T-helper 2 cell treated with Interferon-gamma antibody and Interleukin-4, amounts not matched to agents 5 μg/mL and 100 μg/mL, for 36 hours (primary cell): ENCODE results near the gene C2orf76.
"Not testable (repeated sequence)": the region's sequence is repeated elsewhere in the genome, so short reads cannot be mapped to it uniquely, and the experiment has no call there.

Source experiments
- DNase-seq: peaks from one replicate; pipeline ENCODE4 v3.0.0; 2021; ENCODE audit warnings: low spot score
- H3K27ac Mint-ChIP-seq: one replicate; pipeline ENCODE4 v1.8.0; 2021; ENCODE audit warnings: mild to moderate bottlenecking, mixed read lengths
- H3K27me3 Mint-ChIP-seq: one replicate; pipeline ENCODE4 v1.8.0; 2021; ENCODE audit warnings: low read depth, mixed read lengths
- H3K36me3 Mint-ChIP-seq: one replicate; pipeline ENCODE4 v1.8.0; 2021; ENCODE audit warnings: low read depth, mixed read lengths
- H3K4me1 Mint-ChIP-seq: one replicate; pipeline ENCODE4 v1.8.0; 2021; ENCODE audit warnings: low read depth, mixed read lengths
- H3K4me3 Mint-ChIP-seq: one replicate; pipeline ENCODE4 v1.8.0; 2022; ENCODE audit warnings: mild to moderate bottlenecking, moderate library complexity, mixed read lengths
- H3K9me3 Mint-ChIP-seq: one replicate; pipeline ENCODE4 v1.8.0; 2021; ENCODE audit warnings: mixed read lengths

Gene C2orf76

DNA sequence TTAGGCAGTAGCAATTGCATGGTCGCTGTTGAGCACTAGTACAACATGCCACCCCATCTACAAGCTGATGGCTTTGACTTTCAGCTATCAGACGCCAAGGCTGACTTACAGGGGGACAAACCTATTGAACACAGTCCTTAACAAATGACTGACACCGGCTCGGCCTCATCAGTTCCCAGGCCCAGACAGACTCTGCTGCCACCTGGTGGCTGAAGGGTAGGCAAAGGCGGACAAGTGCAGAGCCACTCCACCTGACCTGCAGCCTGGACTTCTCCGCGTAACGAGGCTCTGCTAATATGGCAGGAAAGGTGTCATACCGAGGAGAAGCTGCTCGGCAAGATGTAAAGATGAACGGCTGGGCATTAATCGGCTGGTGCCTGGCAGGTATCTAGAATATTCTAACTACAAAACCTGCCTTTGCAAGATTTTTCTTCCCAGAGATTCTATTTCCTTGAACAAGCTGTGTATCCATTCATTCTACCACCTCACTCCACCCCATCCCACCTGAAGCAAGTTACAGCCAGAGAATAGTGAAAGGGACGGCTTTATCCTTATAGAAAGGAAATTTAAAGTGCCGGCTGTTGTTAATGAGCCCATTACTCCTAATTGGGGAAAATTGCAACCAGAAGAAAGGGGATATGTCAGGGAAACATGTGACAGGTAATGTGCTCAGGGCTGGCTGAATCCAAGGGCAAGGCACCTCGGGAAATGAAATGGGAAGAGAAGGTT, 75.6 kb downstream of the C2orf76 start:
- H3K27me3 Mint-ChIP-seq = no peaks in the 10 kb centered on the region
- H3K27ac Mint-ChIP-seq = no peak overlapping the region
- H3K9me3 Mint-ChIP-seq = no peaks in the 10 kb centered on the region
- DNase-seq = peak; percentile 39
- H3K4me1 Mint-ChIP-seq = no peaks in the 10 kb centered on the region
- no peak overlapping the region for H3K4me3 Mint-ChIP-seq
- no peaks in the 10 kb centered on the region for H3K36me3 Mint-ChIP-seq

DNA sequence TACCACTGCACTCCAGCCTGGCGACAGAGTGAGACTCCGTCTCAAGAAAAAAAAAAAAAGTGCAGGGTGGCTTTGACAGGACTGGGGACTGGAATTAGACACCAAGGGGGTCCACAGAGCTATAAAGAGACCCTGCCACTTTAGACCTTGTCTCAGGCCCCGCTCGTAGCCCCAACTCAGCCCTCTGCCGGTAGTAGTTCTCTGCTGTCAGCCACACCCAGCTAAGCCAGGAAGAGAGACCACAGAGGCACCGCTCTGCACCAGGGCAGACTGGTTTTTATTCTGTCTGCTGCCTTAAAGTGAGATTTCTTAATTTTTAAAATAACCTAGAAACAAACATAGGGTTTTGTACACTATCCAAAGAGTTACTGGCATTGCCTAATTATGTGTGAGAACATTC, 77.0 kb downstream of the C2orf76 start:
- Mint-ChIP-seq H3K36me3 (no peaks in the 10 kb centered on the region), H3K27me3 (no peaks in the 10 kb centered on the region), H3K9me3 (no peaks in the 10 kb centered on the region), H3K4me1 (no peaks in the 10 kb centered on the region), H3K4me3 (no peak overlapping the region), H3K27ac (no peak overlapping the region)
- no peak for DNase-seq

DNA sequence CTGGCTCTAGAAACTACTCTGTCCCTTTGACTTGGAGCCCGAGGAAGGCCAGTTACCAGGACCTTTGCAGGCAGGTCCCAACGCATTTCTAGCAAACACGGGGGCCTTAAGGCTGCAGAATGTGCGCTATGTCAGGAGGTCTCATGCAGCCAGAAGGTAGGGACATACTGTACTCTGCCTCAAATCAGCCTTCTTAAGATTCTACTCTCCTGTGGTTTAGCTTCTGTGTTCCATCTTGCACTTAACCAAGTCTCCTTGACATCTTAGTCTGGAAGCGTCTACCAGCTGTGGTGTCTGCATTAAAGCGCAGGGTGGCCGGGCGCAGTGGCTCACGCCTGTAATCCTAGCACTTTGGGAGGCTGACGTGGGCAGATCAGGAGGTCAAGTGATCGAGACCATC, 77.5 kb downstream of the C2orf76 start:
- no peak overlapping the region for H3K27ac Mint-ChIP-seq
- H3K36me3 Mint-ChIP-seq = no peaks in the 10 kb centered on the region
- H3K27me3 Mint-ChIP-seq = no peaks in the 10 kb centered on the region
- H3K9me3 Mint-ChIP-seq = no peaks in the 10 kb centered on the region
- H3K4me3 Mint-ChIP-seq = no peak overlapping the region
- no peak for DNase-seq
- H3K4me1 Mint-ChIP-seq = no peaks in the 10 kb centered on the region

DNA sequence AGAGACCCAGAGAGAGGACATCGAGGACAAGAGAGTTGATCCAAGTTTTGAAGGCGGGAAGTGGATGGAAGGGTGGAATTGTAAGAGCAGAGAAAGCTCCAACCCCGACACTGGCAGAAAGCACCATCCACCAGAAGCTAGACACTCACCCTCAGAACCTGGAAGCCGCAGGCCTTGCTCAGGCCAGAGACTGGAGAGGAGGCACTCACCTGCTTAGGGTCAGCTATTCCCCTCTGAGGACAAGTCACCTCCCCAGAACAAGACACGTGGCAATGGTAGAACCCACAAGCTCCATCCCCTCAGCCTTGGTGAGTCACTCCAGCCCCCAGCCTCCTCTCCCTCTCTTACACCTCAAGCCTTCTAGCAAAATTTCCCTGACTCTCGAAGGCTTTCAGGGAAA, 78.1 kb downstream of the C2orf76 start:
- H3K4me1 Mint-ChIP-seq = no peaks in the 10 kb centered on the region
- DNase-seq = no peak
- H3K36me3 Mint-ChIP-seq = no peaks in the 10 kb centered on the region

DNA sequence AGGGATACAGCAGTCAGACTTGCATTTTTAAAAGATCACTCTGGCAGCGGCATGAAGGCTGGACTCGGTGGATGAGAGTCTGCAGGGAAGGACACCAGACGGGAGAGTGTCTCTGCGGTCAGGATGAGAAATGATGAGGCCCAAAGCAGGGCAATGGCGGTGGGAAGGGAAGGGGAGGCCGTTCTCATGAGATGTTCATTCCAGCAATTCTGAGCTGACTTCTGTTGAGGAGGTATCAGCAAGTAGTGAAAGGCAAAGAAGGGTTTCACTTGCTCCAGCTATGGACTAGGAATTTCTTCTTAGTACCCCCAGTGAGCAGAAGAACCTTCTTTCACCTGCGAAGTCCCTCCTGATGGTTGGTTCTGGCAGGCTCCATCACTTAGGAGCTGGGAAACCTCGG, 80.0 kb downstream of the C2orf76 start:
- H3K9me3 Mint-ChIP-seq = no peaks in the 10 kb centered on the region
- no peaks in the 10 kb centered on the region for H3K27me3 Mint-ChIP-seq
- no peaks in the 10 kb centered on the region for H3K36me3 Mint-ChIP-seq
- no peak overlapping the region for H3K4me3 Mint-ChIP-seq
- DNase-seq = no peak
- no peaks in the 10 kb centered on the region for H3K4me1 Mint-ChIP-seq
- no peak overlapping the region for H3K27ac Mint-ChIP-seq

More for the DNA sequence above, 78.1 kb downstream of the C2orf76 start:
- no peaks in the 10 kb centered on the region for H3K27me3 Mint-ChIP-seq
- H3K9me3 Mint-ChIP-seq = no peaks in the 10 kb centered on the region
- no peak overlapping the region for H3K4me3 Mint-ChIP-seq
- no peak overlapping the region for H3K27ac Mint-ChIP-seq

DNA sequence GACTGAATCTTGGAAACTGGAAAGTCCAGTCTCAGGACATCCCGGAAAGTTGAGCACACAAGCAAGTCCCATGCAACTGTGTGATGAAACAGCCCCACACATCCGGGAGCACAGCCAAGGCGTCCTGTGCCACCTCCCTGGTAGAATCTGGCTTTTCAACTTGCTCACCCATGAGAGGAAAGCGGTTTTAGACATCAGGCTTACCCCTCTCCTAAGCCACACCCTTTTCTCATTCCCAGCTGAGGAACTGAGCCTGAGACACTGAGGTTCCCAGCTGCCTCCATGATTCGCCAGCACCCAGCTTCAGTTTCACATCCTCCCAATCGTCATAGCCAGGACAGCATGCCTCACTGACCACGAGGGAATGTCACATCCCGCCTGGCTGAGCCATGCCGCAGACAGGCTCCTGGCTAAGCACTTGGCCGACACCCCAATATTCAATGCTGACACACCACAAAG, 82.7 kb downstream of the C2orf76 start:
- Mint-ChIP-seq H3K27me3 (no peaks in the 10 kb centered on the region), H3K27ac (no peak overlapping the region), H3K4me3 (no peak overlapping the region), H3K4me1 (no peaks in the 10 kb centered on the region), H3K36me3 (no peaks in the 10 kb centered on the region), H3K9me3 (no peaks in the 10 kb centered on the region)
- no peak for DNase-seq

DNA sequence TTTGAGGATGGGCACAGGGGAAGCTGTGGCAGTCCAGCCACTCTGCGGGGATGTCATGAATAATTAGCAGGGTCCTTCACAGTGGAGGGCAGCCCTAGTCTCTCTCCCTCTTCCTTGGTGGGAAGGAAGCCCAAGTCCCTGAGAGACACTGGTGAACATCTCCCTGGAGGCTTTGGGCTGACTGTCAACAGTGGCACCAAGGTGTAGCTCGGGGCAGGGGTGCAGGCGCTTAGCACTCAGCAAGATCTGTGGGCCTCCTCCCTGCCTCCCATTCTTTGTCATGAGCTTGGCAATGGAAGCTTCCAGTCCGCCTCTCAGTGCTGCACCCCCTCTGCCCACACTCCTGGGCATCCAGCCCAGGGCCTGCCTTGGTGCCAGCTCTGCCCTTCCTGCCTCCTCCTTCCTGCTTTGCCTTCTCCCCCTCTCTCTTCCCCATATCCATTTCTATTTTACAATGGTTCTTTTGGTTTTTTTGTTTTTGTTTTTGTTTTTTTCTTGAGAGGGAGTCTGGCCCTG, 83.6 kb downstream of the C2orf76 start:
- H3K27ac Mint-ChIP-seq = no peak overlapping the region
- no peaks in the 10 kb centered on the region for H3K9me3 Mint-ChIP-seq
- no peaks in the 10 kb centered on the region for H3K4me1 Mint-ChIP-seq
- no peak for DNase-seq
- no peaks in the 10 kb centered on the region for H3K36me3 Mint-ChIP-seq
- no peaks in the 10 kb centered on the region for H3K27me3 Mint-ChIP-seq
- H3K4me3 Mint-ChIP-seq = no peak overlapping the region

DNA sequence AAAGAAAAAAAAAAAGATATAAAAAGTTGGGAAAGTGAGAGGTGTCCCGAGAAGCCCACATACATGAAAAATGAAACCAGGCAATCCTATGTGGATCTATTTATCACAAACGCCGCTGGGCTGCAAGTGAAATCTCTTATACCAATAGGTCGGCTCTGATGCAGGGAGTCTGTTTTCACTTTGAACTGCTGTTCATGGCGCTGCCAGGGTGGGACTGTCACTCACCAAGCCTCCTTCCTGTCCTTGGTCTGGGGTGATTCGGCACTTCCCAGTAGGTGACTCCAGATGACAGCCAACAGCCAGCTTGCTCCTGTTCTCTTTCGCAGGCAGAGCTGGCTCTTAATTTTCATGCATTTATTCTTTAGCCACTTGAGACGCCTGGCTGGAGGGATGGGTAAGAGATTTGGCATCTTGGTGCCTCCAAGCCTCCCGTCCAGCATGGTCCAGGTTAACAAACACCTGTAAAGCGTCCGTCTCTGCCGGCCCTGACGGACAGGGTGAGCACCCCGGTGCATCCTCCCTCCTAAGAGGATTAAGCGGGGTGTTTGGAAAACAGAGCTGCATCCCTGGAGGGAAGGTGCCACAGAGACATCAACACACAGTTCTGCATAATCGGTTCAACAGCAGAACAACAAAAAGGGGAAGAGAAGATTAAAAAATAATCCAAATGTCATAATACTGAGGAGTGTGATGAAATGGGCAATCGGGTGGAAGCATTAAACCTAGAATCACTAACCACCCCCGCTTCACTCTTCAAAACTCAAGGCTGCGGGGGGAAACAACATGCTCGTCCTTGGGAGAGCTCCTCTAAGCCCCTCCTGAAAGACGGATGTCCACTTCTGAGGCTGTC, 84.3 kb downstream of the C2orf76 start:
- Mint-ChIP-seq H3K36me3 (no peaks in the 10 kb centered on the region), H3K4me3 (no peak overlapping the region), H3K9me3 (no peaks in the 10 kb centered on the region), H3K27me3 (no peaks in the 10 kb centered on the region), H3K27ac (no peak overlapping the region), H3K4me1 (no peaks in the 10 kb centered on the region)
- no peak for DNase-seq

DNA sequence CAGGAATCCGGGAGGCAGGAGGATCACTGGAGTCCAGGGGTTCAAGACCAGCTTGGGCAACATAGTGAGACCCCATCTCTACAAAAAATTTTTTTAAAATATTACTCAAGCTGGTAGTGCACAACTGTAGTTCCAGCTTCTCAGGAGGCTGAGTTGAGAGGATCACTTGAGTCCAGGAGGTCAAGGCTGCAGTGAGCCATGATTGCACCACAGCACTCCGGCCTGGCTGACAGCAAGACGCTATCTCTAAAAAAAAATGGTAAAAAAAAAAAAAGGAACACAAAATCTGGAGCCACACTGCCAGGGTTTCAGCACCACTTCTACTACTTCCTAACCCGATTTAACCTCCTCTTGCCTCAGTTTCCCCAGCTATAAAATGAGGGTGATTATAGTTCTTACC, 86.0 kb downstream of the C2orf76 start:
- DNase-seq = no peak
- no peaks in the 10 kb centered on the region for H3K36me3 Mint-ChIP-seq
- H3K4me3 Mint-ChIP-seq = no peak overlapping the region
- H3K9me3 Mint-ChIP-seq = no peaks in the 10 kb centered on the region
- H3K27me3 Mint-ChIP-seq = no peaks in the 10 kb centered on the region
- H3K4me1 Mint-ChIP-seq = no peaks in the 10 kb centered on the region
- no peak overlapping the region for H3K27ac Mint-ChIP-seq

DNA sequence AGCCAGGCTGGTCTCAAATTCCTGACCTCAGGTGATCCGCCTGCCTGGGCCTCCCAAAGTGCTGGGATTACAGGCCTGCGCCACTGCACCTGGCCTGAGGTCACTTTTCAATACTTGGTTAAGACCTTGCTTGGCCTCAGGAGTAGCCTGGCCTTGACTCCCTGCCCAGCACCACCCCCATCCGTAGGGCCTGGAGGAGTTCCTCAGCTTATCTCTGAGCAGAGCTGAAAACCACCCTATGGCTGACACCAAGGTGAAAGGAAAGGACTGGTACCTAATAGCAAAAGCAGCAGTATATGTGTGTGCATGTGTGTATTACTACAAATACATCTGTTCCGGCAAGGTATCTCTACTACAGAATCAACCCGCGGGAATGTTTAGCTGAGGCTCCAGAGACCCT, 87.0 kb downstream of the C2orf76 start:
- Mint-ChIP-seq H3K4me3 (no peak overlapping the region), H3K27me3 (no peaks in the 10 kb centered on the region), H3K27ac (no peak overlapping the region), H3K4me1 (no peaks in the 10 kb centered on the region), H3K9me3 (no peaks in the 10 kb centered on the region), H3K36me3 (no peaks in the 10 kb centered on the region)
- no peak for DNase-seq

DNA sequence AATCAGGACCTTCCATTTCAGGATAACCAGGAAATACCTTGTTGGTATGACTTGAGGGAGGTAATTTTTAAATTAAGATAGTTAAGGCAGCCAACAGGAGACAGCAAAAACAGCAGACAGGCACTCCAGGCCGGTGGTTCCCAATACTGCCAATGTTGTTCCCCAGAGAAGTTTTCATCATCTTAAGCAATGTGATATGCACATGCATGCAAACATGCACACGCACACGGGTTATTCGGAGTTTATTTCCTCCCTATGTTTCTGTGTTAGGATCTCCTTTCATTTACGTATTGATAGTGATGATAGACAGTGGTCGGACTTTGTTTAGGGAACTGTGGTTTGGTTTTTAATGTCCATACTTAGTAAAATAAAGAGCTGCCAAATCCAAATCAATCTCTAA, 87.7 kb downstream of the C2orf76 start:
- Mint-ChIP-seq H3K4me1 (no peaks in the 10 kb centered on the region), H3K36me3 (no peaks in the 10 kb centered on the region), H3K27ac (no peak overlapping the region), H3K4me3 (no peak overlapping the region), H3K9me3 (no peaks in the 10 kb centered on the region), H3K27me3 (no peaks in the 10 kb centered on the region)
- DNase-seq = no peak

DNA sequence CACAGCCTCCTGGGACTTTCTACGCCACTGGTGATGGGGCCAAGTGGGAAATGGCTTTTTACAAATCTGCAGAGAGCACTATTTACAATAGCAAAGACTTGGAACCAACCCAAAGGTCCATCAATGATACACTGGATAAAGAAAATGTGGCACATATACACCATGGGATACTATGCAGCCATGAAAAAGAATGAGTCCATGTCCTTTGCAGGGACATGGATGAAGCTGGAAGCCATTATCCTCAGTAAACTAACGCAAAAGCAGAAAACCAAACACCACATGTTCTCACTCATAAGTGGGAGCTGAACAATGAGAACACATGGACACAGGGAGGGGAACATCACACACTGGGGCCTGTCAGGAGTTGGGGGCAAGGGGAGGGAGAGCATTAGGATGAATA, 88.2 kb downstream of the C2orf76 start:
- H3K4me1 Mint-ChIP-seq, H3K27ac Mint-ChIP-seq, H3K27me3 Mint-ChIP-seq, DNase-seq, H3K4me3 Mint-ChIP-seq, H3K36me3 Mint-ChIP-seq, H3K9me3 Mint-ChIP-seq: not testable (repeated sequence)

DNA sequence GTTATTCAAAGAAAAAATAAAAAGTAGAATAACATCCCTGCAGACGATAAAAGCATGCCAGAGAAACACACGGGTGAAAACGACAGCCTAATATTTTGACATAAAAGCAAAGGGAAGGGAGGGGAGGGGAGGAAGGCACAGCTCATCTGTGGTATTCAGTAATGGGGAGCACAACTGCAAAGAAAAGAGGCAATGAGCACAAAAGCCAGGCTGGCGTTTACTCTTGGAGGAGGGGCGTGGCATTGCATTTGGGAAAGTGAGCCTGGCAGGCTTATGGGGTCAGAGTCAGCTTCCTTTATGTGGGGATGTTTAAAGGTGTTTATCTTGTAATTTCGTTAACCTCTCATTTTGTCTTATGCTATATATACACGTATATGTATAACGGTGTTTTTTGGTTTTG, 89.8 kb downstream of the C2orf76 start:
- H3K4me3 Mint-ChIP-seq = no peak overlapping the region
- H3K4me1 Mint-ChIP-seq = no peaks in the 10 kb centered on the region
- DNase-seq = no peak
- H3K36me3 Mint-ChIP-seq = no peaks in the 10 kb centered on the region
- H3K9me3 Mint-ChIP-seq = no peaks in the 10 kb centered on the region
- H3K27me3 Mint-ChIP-seq = no peaks in the 10 kb centered on the region
- no peak overlapping the region for H3K27ac Mint-ChIP-seq

DNA sequence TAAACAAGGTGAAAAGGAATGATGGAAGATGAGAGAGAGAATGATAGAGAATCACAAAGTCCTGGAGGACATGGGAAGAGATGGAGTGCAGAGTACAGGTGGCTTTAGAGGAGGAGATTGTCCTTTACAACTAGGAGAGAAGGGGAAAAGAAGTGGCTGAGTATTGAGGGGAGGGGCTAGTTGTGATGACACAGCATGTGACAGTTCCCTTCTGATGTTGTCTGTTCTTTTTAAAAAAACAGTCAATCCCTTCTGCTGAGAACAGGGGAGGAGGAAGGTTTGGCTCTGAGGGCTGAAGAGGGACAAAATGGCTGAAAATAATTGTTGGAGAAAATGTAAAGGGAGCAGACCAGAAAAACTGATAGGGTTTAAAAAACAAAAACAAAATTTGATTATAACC, 99.0 kb downstream of the C2orf76 start:
- no peak for DNase-seq
- Mint-ChIP-seq H3K36me3 (no peaks in the 10 kb centered on the region), H3K9me3 (no peaks in the 10 kb centered on the region), H3K4me3 (no peak overlapping the region), H3K4me1 (no peaks in the 10 kb centered on the region), H3K27me3 (peaks cover 15% of the 10 kb centered on the region), H3K27ac (no peak overlapping the region)
